ACHN (cell line): ENCODE results near the gene LONP1.
"Not testable (repeated sequence)": the region's sequence is repeated elsewhere in the genome, so short reads cannot be mapped to it uniquely, and the experiment has no call there.

Source experiments
- DNase-seq: peaks from one replicate; pipeline ENCODE4 v3.0.0-alpha.2; 2015
- in situ Hi-C: cut with HindIII; loops from 2 replicates; pipeline ENCODE4 v1.10.0; 2017; ENCODE audit warnings: low sequenced_read_pairs, low pct_ligation_motif_present, low pct_unique_long_range_greater_than_20kb

Gene LONP1

GRCh38 chr19:5718037-5718578, 1.8 kb downstream of the LONP1 start:
- in situ Hi-C loops, result no loop called here
- peak; percentile 50 for DNase-seq

- in situ Hi-C loops, result no loop called here
Observed at GRCh38 chr19:5717215-5717935, 2.6 kb downstream of the LONP1 start.

GRCh38 chr19:5714816-5715215, 5.1 kb downstream of the LONP1 start:
- in situ Hi-C loops, result no loop called here
- DNase-seq, result no peak

More at GRCh38 chr19:5717215-5717935, 2.6 kb downstream of the LONP1 start:
- DNase-seq, result no peak

- DNase-seq, result no peak
Observed at GRCh38 chr19:5713228-5713627, 6.7 kb downstream of the LONP1 start.

GRCh38 chr19:5711713-5712161, 8.2 kb downstream of the LONP1 start:
- no peak for DNase-seq
- in situ Hi-C loops, result no loop called here

More at GRCh38 chr19:5713228-5713627, 6.7 kb downstream of the LONP1 start:
- in situ Hi-C loops, result no loop called here

GRCh38 chr19:5711025-5711424, 8.9 kb downstream of the LONP1 start:
- in situ Hi-C loops, result no loop called here
- DNase-seq, result no peak

- in situ Hi-C loops, result no loop called here
- DNase-seq, result no peak
Observed at GRCh38 chr19:5707576-5708575, 12.1 kb downstream of the LONP1 start.

GRCh38 chr19:5706876-5707573, 12.9 kb downstream of the LONP1 start:
- DNase-seq, result no peak
- in situ Hi-C loops, result no loop called here

GRCh38 chr19:5705552-5705951, 14.4 kb downstream of the LONP1 start:
- DNase-seq, result no peak
- in situ Hi-C loops, result no loop called here

GRCh38 chr19:5703819-5704818, 15.8 kb downstream of the LONP1 start:
- no peak for DNase-seq
- in situ Hi-C loops, result no loop called here

GRCh38 chr19:5702053-5702410, 17.9 kb downstream of the LONP1 start:
- DNase-seq, result not testable (repeated sequence)

GRCh38 chr19:5700455-5701092, 19.4 kb downstream of the LONP1 start:
- no peak for DNase-seq
- in situ Hi-C loops, result no loop called here

More at GRCh38 chr19:5702053-5702410, 17.9 kb downstream of the LONP1 start:
- in situ Hi-C loops, result not testable (repeated sequence)

- in situ Hi-C loops, result no loop called here
- DNase-seq, result no peak
Observed at GRCh38 chr19:5698635-5699422, 21.1 kb downstream of the LONP1 start.

GRCh38 chr19:5697890-5698634, 21.9 kb downstream of the LONP1 start:
- no peak for DNase-seq
- in situ Hi-C loops, result no loop called here

GRCh38 chr19:5697022-5697889, 22.7 kb downstream of the LONP1 start:
- no peak for DNase-seq
- in situ Hi-C loops, result no loop called here
